GM12878 (cell line): Measurements from ENCODE around the gene FAM107A. TPM values are rescaled to one million over a fixed set of nuclear protein-coding genes. Genes with fewer than 3 reads are reported as not detected.

ENCODE experiments used
- ATAC-seq: fragments of 200-7000 bp; cut with Tn5 transposase; 3 replicates; pipeline ENCODE4 v1.9.1; 2020; ENCODE audit warnings: mild to moderate bottlenecking, moderate library complexity
- BruUV-seq: library from RNA; stranded (reverse); fragments of 400-500 nt; replicated peaks from 2 replicates; lab custom pipeline; 2021; lab: Mats Ljungman, UMichigan
- CTCF ChIA-PET: fragments of 300-600 bp; sonication (Branson Sonifier 250); formaldehyde crosslinking; extraction: SDS; loops from one replicate; lab custom pipeline; 2021; ENCODE audit warnings: inconsistent platforms; lab: Yijun Ruan, JAX
- POLR2A ChIA-PET: fragments of 350-600 bp; formaldehyde crosslinking; extraction: SDS; loops from one replicate; lab custom pipeline; 2021; ENCODE audit warnings: inconsistent platforms; lab: Charles Lee
- RAD21 ChIA-PET: fragments of 300-600 bp; sonication (Branson Sonifier 250); formaldehyde crosslinking; loops from one replicate; lab custom pipeline; 2023; ENCODE audit warnings: antibody characterized with exemption; ENCODE audit not compliant: unreplicated experiment; lab: Charles Lee
- SMC1A ChIA-PET: fragments of 300-600 bp; sonication (Branson Sonifier 250); formaldehyde crosslinking; loops from one replicate; lab custom pipeline; 2023; ENCODE audit not compliant: unreplicated experiment, uncharacterized antibody; lab: Charles Lee
- DNase-seq: peaks from one replicate; pipeline ENCODE4 v3.0.0-alpha.2; 2011; ENCODE audit warnings: low read depth, low spot score
- FAIRE-seq: peaks from 3 replicates; lab custom pipeline; 2011; peaks lifted over from hg19 to GRCh38; lab: Jason Lieb, UNC
- H2AFZ ChIP-seq: 2 replicates; pipeline ENCODE4 v1.6.0; 2011; ENCODE audit warnings: low read depth, low read length, control low read depth; ENCODE audit not compliant: control insufficient read depth
- H3K27ac ChIP-seq: 2 replicates; pipeline ENCODE4 v1.5.1; 2011; ENCODE audit warnings: control low read depth; ENCODE audit not compliant: control insufficient read depth, insufficient read depth
- H3K27me3 ChIP-seq, 2 experiments: replicated peaks in 1 of 2; 2 replicates each; pipeline versions ENCODE4 v1.6.0 to v1.6.1; 2011; ENCODE audit warnings: low read length in 1 of 2; ENCODE audit not compliant: control insufficient read depth in 2 of 2, insufficient read depth in 2 of 2
- H3K36me3 ChIP-seq, 2 experiments: 2 replicates each; pipeline ENCODE4 v1.5.1; 2011; ENCODE audit warnings: low read length in 1 of 2; ENCODE audit not compliant: control insufficient read depth in 2 of 2, insufficient read depth in 2 of 2
- H3K4me1 ChIP-seq: 2 replicates; pipeline ENCODE4 v1.6.1; 2011; ENCODE audit warnings: mild to moderate bottlenecking, low read length, moderate library complexity, mixed read lengths; ENCODE audit not compliant: control insufficient read depth, insufficient read depth
- H3K4me2 ChIP-seq: 2 replicates; pipeline ENCODE4 v1.6.0; 2011; ENCODE audit warnings: control low read depth; ENCODE audit not compliant: control insufficient read depth, insufficient read depth
- H3K4me3 ChIP-seq: fragments of 200-600 bp; sonication (generic); 2 replicates; pipeline ENCODE4 v1.5.1; 2016
- H3K79me2 ChIP-seq: 2 replicates; pipeline ENCODE4 v1.6.0; 2011; ENCODE audit warnings: low read length; ENCODE audit not compliant: control insufficient read depth, insufficient read depth
- H3K9ac ChIP-seq: 2 replicates; pipeline ENCODE4 v1.8.0; 2011; ENCODE audit warnings: low read length, control low read depth, mixed read lengths; ENCODE audit not compliant: control insufficient read depth, insufficient read depth
- H3K9me3 ChIP-seq: replicated peaks from 3 replicates; pipeline ENCODE4 v1.5.1; 2011; ENCODE audit warnings: mild to moderate bottlenecking, low read length; ENCODE audit not compliant: control insufficient read depth, insufficient read depth
- H4K20me1 ChIP-seq: 2 replicates; pipeline ENCODE4 v1.6.0; 2011; ENCODE audit not compliant: control insufficient read depth, insufficient read depth
- BACH1 ChIP-seq: fragments of 450-650 bp; IDR thresholded peaks from 2 replicates; pipeline ENCODE4 v1.6.1; 2017; ENCODE audit warnings: mild to moderate bottlenecking, borderline replicate concordance
- EED ChIP-seq: sonication (generic); IDR thresholded peaks from 2 replicates; pipeline ENCODE4 v1.6.1; 2016; ENCODE audit warnings: antibody characterized with exemption, low read depth
- GABPA ChIP-seq: IDR thresholded peaks from 2 replicates; pipeline ENCODE4 v1.6.1; 2014; ENCODE audit warnings: antibody characterized with exemption, low read depth, mild to moderate bottlenecking, inconsistent platforms
- MEF2B ChIP-seq: fragments of 450-650 bp; IDR thresholded peaks from 2 replicates; pipeline ENCODE4 v1.6.1; 2018; ENCODE audit warnings: mild to moderate bottlenecking, moderate library complexity; ENCODE audit not compliant: partially characterized antibody, poor library complexity, severe bottlenecking
- MXI1 ChIP-seq: fragments of 150-350 bp; IDR thresholded peaks from 2 replicates; pipeline ENCODE4 v1.6.1; 2011; ENCODE audit warnings: low read depth, mild to moderate bottlenecking, inconsistent platforms, low read length, improper control_type of control experiment
- NBN ChIP-seq: fragments of 450-650 bp; IDR thresholded peaks from 2 replicates; pipeline ENCODE4 v1.6.1; 2016
- NFIC ChIP-seq: IDR thresholded peaks from 2 replicates; pipeline ENCODE4 v1.6.1; 2012; ENCODE audit warnings: low read depth, mild to moderate bottlenecking, inconsistent platforms, low read length, moderate library complexity
- RCOR1 ChIP-seq: conservative IDR thresholded peaks from 2 replicates; pipeline ENCODE4 v1.6.1; 2012; ENCODE audit warnings: low read depth, low read length, improper control_type of control experiment
- RUNX3 ChIP-seq: IDR thresholded peaks from 2 replicates; pipeline ENCODE4 v1.6.1; 2012; ENCODE audit warnings: low read length, inconsistent platforms
- SMARCA5 ChIP-seq: fragments of 450-650 bp; IDR thresholded peaks from 2 replicates; pipeline ENCODE4 v1.6.1; 2017; ENCODE audit warnings: mild to moderate bottlenecking
- STAT3 ChIP-seq: IDR thresholded peaks from 2 replicates; pipeline ENCODE4 v1.6.1; 2011; ENCODE audit warnings: low read depth, low read length, improper control_type of control experiment
- SUZ12 ChIP-seq: fragments of 200-600 bp; sonication (generic); IDR thresholded peaks from one replicate; pipeline ENCODE4 v1.6.1; 2018; ENCODE audit warnings: antibody characterized with exemption, mild to moderate bottlenecking; ENCODE audit not compliant: unreplicated experiment
- WGBS: methylation state at CpG from one replicate; pipeline ENCODE4 v1.1.6; 2016; ENCODE audit warnings: low lambda C conversion rate; ENCODE audit not compliant: insufficient replicate concordance, insufficient coverage; ENCODE audit errors: missing lambda C conversion rate; 5-methylcytosine and 5-hydroxymethylcytosine counted together
- in situ Hi-C: fragments of 300-500 bp; cut with MboI; formaldehyde crosslinking; loops from 9 replicates; pipeline ENCODE4 v1.14.3; 2018; ENCODE audit warnings: mixed read lengths
- intact Hi-C: fragments of 100-400 bp; cut with micrococcal nuclease; formaldehyde crosslinking; loops from one replicate; pipeline ENCODE4 v1.14.2; 2022; ENCODE audit not compliant: unreplicated experiment
- polyA plus RNA-seq, 11 experiments: library from polyadenylated mRNA; depleted of rRNA in 4 of 11; unstranded in 6 of 11; stranded (reverse) in 5 of 11; fragments of >200 nt; fragmentation: Nextera tagmentation in 4 of 11; fragmentation: Illumina TruSeq in 1 of 11; extraction: Ambion mirVana in 4 of 11; extraction: Trizol in 1 of 11; gene quantifications; 1 replicate in 1 of 11; 2 replicates in 10 of 11; pipeline versions ENCODE4 v1.2.1 to v1.2.3, GENCODE V29; 2011 to 2016; ENCODE audit warnings: inconsistent platforms in 2 of 11, missing spikeins in 2 of 11, low read depth in 1 of 11
- total RNA-seq, 4 experiments: library from RNA; depleted of rRNA in 3 of 4; stranded (reverse); fragments of >200 nt in 3 of 4; fragmentation: Illumina TruSeq in 1 of 4; extraction: Trizol in 1 of 4; gene quantifications; 2 replicates each; pipeline versions ENCODE4 v1.2.1 to v1.2.3, GENCODE V29; 2013 to 2021
- TF ChIP-seq, protein P1 (sequence below), 3 experiments: IDR thresholded peaks in 2 of 3; conservative IDR thresholded peaks in 1 of 3; 2 replicates each; pipeline ENCODE4 v1.5.1; 2011; ENCODE audit warnings: low read depth in 3 of 3, low read length in 3 of 3, mild to moderate bottlenecking in 3 of 3, control low read depth in 2 of 3, moderate library complexity in 2 of 3, inconsistent platforms in 1 of 3, mixed read lengths in 1 of 3; ENCODE audit not compliant: control insufficient read depth in 2 of 3, insufficient read depth in 1 of 3; ENCODE audit errors: extremely low read depth in 1 of 3
- TF ChIP-seq, protein P2 (sequence below): fragments of 450-650 bp; formaldehyde crosslinking; IDR thresholded peaks from 2 replicates; pipeline ENCODE4 v1.4.0; 2020; ENCODE audit warnings: mild to moderate bottlenecking, moderate library complexity

The FAM107A gene
- total and polyA plus RNA-seq, 10 of the 15 experiments (the other 5 are each of a cell fraction or from before 2014, with no cell fraction given), result not detected

DNA sequence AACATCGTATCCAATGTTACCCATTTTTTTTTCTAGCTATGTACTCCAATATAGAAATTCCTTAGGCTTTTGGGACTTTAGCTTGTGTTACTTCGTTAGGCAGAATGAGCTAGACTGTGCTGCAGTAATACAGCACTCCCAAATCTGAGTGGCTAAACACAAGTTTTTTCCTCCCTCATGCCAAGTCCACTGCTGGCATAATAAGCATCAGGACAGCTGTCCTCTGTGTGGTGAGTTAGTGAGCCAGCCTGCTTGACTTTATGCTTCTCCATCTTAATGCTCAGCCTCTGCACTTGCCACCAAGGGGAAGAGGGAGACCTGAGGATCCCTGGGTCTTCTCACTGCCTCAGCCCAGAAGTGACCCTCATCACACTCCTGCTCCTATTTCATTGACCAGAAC lies 22.0 kb downstream of the FAM107A start:
- no peak for TF ChIP-seq NBN
- TF ChIP-seq MXI1, result no peak
- TF ChIP-seq EED, result no peak
- TF ChIP-seq BACH1, result no peak
- TF ChIP-seq SUZ12, result no peak
- no peak for TF ChIP-seq STAT3
- TF ChIP-seq SMARCA5, result no peak
- no peak for TF ChIP-seq GABPA
- TF ChIP-seq RUNX3, result no peak
- ChIA-PET RAD21 (no interaction called here), POLR2A (no interaction called here), CTCF (interaction anchor here (4.1 kb wide), 1 partner anchor 14 kb away, joined by 32 read pairs; no protein-coding TSS in a partner anchor), SMC1A (interaction anchor here (1.4 kb wide), 1 partner anchor 22 kb away, joined by 3 read pairs; no protein-coding TSS in a partner anchor)
- FAIRE-seq (no peak), DNase-seq (no peak), ATAC-seq (no peak)
- Histone ChIP-seq H3K9me3 (no peaks in the 10 kb centered on the region), H4K20me1 (no peaks in the 10 kb centered on the region), H3K79me2 (no peaks in the 10 kb centered on the region), H2AFZ (no peak overlapping the region), H3K4me3 (no peak overlapping the region), H3K4me2 (no peak overlapping the region), H3K9ac (no peak overlapping the region), H3K27me3 (0 out of 4 replicates have a peak, but pooled peaks cover 0 to 3% of the 10 kb centered on the region in 2 experiments), H3K36me3 (no peaks in the 10 kb centered on the region), H3K27ac (no peak overlapping the region), H3K4me1 (no peaks in the 10 kb centered on the region)
- in situ Hi-C loops, result no loop called here
- no TSS peak for BruUV-seq
- intact Hi-C loops, result no loop called here
- 0% methylated on average over 2 of the region's 2 CpGs for WGBS

DNA sequence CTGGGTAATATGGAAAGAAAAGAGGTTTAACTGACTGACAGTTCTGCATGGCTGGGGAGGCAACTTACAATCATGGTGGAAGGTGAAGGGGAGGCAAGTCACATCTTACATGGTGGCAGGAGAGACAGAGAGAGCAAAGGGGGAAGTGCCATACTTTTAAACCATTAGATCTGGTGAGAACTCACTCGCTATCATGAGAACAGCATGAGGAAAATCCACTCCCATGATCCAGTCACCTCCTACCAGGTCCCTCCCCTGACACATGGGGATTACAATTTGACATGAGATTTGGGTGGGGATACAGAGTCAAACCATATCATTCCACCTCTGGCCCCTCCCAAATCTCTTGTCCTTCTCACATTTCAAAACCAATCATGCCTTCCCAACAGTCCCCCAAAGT lies 24.2 kb downstream of the FAM107A start:
- 0 out of 4 replicates have a peak, but pooled peaks cover 0 to 3% of the 10 kb centered on the region in 2 experiments for H3K27me3 ChIP-seq
- no peak overlapping the region for H3K27ac ChIP-seq
- FAIRE-seq, result no peak
- ChIA-PET POLR2A (no interaction called here), SMC1A (no interaction called here), CTCF (interaction anchor here (1.3 kb wide), 1 partner anchor 15 kb away, joined by 3 read pairs; no protein-coding TSS in a partner anchor), RAD21 (no interaction called here)
- no peaks in the 10 kb centered on the region for H3K79me2 ChIP-seq
- no peak overlapping the region for H3K4me3 ChIP-seq
- H3K9me3 ChIP-seq, result no peaks in the 10 kb centered on the region
- H3K9ac ChIP-seq, result no peak overlapping the region
- H3K36me3 ChIP-seq, result no peaks in the 10 kb centered on the region
- ATAC-seq, result no peak
- in situ Hi-C loops, result no loop called here
- H3K4me2 ChIP-seq, result no peak overlapping the region
- no peak for DNase-seq
- no TSS peak for BruUV-seq
- H2AFZ ChIP-seq, result no peak overlapping the region
- H3K4me1 ChIP-seq, result no peaks in the 10 kb centered on the region
- 0% methylated on average over 1 of the region's 1 CpG for WGBS
- no peaks in the 10 kb centered on the region for H4K20me1 ChIP-seq
- intact Hi-C loops, result no loop called here
- TF ChIP-seq, protein P1, sequence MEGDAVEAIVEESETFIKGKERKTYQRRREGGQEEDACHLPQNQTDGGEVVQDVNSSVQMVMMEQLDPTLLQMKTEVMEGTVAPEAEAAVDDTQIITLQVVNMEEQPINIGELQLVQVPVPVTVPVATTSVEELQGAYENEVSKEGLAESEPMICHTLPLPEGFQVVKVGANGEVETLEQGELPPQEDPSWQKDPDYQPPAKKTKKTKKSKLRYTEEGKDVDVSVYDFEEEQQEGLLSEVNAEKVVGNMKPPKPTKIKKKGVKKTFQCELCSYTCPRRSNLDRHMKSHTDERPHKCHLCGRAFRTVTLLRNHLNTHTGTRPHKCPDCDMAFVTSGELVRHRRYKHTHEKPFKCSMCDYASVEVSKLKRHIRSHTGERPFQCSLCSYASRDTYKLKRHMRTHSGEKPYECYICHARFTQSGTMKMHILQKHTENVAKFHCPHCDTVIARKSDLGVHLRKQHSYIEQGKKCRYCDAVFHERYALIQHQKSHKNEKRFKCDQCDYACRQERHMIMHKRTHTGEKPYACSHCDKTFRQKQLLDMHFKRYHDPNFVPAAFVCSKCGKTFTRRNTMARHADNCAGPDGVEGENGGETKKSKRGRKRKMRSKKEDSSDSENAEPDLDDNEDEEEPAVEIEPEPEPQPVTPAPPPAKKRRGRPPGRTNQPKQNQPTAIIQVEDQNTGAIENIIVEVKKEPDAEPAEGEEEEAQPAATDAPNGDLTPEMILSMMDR (IDR thresholded peaks at IDR 0.05 in 2 of 3, conservative IDR thresholded peaks at IDR 0.05 in 1 of 3; ENCODE audit: control insufficient read depth in 2 of 3, extremely low read depth in 1 of 3, insufficient read depth in 1 of 3, low read depth in 3 of 3, low read length in 3 of 3), result no peak
- TF ChIP-seq NFIC (no peak), MEF2B (no peak), RCOR1 (no peak)
- TF ChIP-seq, protein P2, sequence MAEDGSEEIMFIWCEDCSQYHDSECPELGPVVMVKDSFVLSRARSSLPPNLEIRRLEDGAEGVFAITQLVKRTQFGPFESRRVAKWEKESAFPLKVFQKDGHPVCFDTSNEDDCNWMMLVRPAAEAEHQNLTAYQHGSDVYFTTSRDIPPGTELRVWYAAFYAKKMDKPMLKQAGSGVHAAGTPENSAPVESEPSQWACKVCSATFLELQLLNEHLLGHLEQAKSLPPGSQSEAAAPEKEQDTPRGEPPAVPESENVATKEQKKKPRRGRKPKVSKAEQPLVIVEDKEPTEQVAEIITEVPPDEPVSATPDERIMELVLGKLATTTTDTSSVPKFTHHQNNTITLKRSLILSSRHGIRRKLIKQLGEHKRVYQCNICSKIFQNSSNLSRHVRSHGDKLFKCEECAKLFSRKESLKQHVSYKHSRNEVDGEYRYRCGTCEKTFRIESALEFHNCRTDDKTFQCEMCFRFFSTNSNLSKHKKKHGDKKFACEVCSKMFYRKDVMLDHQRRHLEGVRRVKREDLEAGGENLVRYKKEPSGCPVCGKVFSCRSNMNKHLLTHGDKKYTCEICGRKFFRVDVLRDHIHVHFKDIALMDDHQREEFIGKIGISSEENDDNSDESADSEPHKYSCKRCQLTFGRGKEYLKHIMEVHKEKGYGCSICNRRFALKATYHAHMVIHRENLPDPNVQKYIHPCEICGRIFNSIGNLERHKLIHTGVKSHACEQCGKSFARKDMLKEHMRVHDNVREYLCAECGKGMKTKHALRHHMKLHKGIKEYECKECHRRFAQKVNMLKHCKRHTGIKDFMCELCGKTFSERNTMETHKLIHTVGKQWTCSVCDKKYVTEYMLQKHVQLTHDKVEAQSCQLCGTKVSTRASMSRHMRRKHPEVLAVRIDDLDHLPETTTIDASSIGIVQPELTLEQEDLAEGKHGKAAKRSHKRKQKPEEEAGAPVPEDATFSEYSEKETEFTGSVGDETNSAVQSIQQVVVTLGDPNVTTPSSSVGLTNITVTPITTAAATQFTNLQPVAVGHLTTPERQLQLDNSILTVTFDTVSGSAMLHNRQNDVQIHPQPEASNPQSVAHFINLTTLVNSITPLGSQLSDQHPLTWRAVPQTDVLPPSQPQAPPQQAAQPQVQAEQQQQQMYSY (CRISPR knock-in tag), result no peak
